SU-DHL-6 (cell line): Measurements from ENCODE around the gene MFSD6.

Experiments used
- H2AFZ ChIP-seq: fragments of 200-600 bp; sonication (generic); 2 replicates; pipeline ENCODE4 v1.6.1; 2014; ENCODE audit warnings: low read depth, mild to moderate bottlenecking, moderate library complexity, mixed read lengths, antibody characterized with exemption, low read length; ENCODE audit not compliant: severe bottlenecking
- H3F3A ChIP-seq: fragments of 200-600 bp; shearing (Covaris generic); 2 replicates; pipeline ENCODE4 v1.6.0; 2016; ENCODE audit warnings: antibody characterized with exemption, mild to moderate bottlenecking; ENCODE audit not compliant: insufficient read depth
- H3K27ac ChIP-seq: fragments of 200-600 bp; sonication (generic); 2 replicates; pipeline ENCODE4 v1.5.1; 2016; ENCODE audit warnings: low read depth, mild to moderate bottlenecking, low read length, moderate library complexity, mixed read lengths
- H3K27me3 ChIP-seq: fragments of 200-600 bp; sonication (generic), shearing (Covaris generic); 2 replicates; pipeline ENCODE4 v1.6.0; 2014; ENCODE audit warnings: mild to moderate bottlenecking, low read length
- H3K36me3 ChIP-seq: fragments of 200-600 bp; sonication (generic); 2 replicates; pipeline ENCODE4 v1.6.1; 2014; ENCODE audit warnings: mild to moderate bottlenecking, low read length, mixed read lengths
- H3K4me2 ChIP-seq: fragments of 300-600, 200-600 bp; shearing (Covaris generic), sonication (generic); 2 replicates; pipeline ENCODE4 v1.6.0; 2014; ENCODE audit warnings: low read length, low read depth, mild to moderate bottlenecking; ENCODE audit not compliant: poor library complexity, severe bottlenecking
- H3K4me3 ChIP-seq: fragments of 200-600 bp; sonication (generic); 2 replicates; pipeline ENCODE4 v1.5.1; 2014; ENCODE audit warnings: antibody characterized with exemption, low read length, mild to moderate bottlenecking, mixed read lengths; ENCODE audit not compliant: insufficient read depth, poor library complexity, severe bottlenecking
- H3K79me2 ChIP-seq: fragments of 200-600 bp; sonication (generic); 2 replicates; pipeline ENCODE4 v1.6.1; 2014; ENCODE audit warnings: mild to moderate bottlenecking, low read length, moderate library complexity; ENCODE audit not compliant: insufficient read depth
- H3K9ac ChIP-seq: fragments of 200-600 bp; sonication (generic); 2 replicates; pipeline ENCODE4 v1.7.0; 2014; ENCODE audit warnings: mild to moderate bottlenecking, low read length
- H3K9me2 ChIP-seq: fragments of 200-600 bp; sonication (generic); replicated peaks from 2 replicates; pipeline ENCODE4 v1.6.1; 2014; ENCODE audit warnings: low read length; ENCODE audit not compliant: insufficient read depth
- H3K9me3 ChIP-seq: fragments of 200-600 bp; sonication (generic); 2 replicates; pipeline ENCODE4 v1.6.1; 2014; ENCODE audit warnings: low read length, mixed read lengths; ENCODE audit not compliant: insufficient read depth
- H4K20me1 ChIP-seq: fragments of 200-600 bp; sonication (generic); 2 replicates; pipeline ENCODE4 v1.6.1; 2014; ENCODE audit warnings: low read depth, mild to moderate bottlenecking, antibody characterized with exemption, low read length, moderate library complexity, mixed read lengths
- EZH2phosphoT487 ChIP-seq: fragments of 200-600 bp; sonication (generic), shearing (Covaris generic); conservative IDR thresholded peaks from 2 replicates; pipeline ENCODE4 v1.6.1; 2018; ENCODE audit warnings: mild to moderate bottlenecking, antibody characterized with exemption, low read length, moderate library complexity, mixed read lengths
- TF ChIP-seq, protein P1 (sequence below): fragments of 200-600 bp; sonication (generic); IDR thresholded peaks from one replicate; pipeline ENCODE4 v1.5.1; 2017; ENCODE audit warnings: antibody characterized with exemption, mild to moderate bottlenecking, low read length, moderate library complexity; ENCODE audit not compliant: insufficient read depth, poor library complexity, severe bottlenecking

MFSD6 gene

DNA sequence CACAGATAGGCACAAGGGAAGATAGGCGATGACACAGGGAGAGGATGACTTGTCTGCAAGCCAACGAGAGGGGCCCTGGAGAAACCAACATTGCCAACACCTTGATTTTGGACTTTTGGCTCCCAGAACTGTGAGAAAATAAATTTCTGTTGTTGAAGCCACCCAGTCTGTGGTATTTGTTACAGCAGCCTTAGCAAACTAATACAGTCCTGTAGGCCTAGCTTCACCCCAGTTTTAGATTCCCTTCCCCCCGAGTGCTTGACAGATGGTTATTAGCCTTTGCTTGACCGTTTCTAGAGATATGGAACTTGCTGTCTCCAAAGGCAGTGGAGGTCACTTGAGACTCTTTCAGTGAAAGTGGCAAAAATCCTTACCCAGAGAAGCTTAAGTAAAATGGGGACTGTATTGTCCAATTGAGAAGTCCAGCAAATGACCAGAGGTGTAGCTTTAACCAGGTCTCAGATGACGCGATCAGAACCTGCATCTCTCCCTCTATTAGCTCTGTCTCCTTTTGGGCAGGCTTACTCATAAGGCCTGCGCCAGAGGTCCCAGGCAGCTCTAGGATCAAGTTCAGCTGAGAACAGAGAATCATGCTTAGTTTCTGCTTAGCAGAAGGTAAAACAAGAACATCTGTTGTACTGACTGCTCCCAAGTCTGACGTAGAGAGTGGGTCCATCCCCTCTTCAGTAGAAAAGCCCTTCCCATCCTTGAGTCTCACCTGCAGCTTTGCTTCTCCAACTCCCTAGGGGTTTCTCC, 50.4 kb downstream of the MFSD6 start:
- H3K4me3 ChIP-seq = no peak overlapping the region
- no peaks in the 10 kb centered on the region; the same call in 1 of the 2 replicates for H4K20me1 ChIP-seq
- H3K4me2 ChIP-seq = no peak overlapping the region
- TF ChIP-seq EZH2phosphoT487 = no peak
- TF ChIP-seq, protein P1, sequence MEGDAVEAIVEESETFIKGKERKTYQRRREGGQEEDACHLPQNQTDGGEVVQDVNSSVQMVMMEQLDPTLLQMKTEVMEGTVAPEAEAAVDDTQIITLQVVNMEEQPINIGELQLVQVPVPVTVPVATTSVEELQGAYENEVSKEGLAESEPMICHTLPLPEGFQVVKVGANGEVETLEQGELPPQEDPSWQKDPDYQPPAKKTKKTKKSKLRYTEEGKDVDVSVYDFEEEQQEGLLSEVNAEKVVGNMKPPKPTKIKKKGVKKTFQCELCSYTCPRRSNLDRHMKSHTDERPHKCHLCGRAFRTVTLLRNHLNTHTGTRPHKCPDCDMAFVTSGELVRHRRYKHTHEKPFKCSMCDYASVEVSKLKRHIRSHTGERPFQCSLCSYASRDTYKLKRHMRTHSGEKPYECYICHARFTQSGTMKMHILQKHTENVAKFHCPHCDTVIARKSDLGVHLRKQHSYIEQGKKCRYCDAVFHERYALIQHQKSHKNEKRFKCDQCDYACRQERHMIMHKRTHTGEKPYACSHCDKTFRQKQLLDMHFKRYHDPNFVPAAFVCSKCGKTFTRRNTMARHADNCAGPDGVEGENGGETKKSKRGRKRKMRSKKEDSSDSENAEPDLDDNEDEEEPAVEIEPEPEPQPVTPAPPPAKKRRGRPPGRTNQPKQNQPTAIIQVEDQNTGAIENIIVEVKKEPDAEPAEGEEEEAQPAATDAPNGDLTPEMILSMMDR = no peak
- H3K79me2 ChIP-seq = no peaks in the 10 kb centered on the region
- H3K27ac ChIP-seq = no peak overlapping the region
- H3F3A ChIP-seq = no peaks in the 10 kb centered on the region
- H3K9ac ChIP-seq = no peak overlapping the region
- no peaks in the 10 kb centered on the region for H3K27me3 ChIP-seq
- H3K9me3 ChIP-seq = no peaks in the 10 kb centered on the region
- H2AFZ ChIP-seq = no peak overlapping the region
- no peaks in the 10 kb centered on the region for H3K36me3 ChIP-seq
- no peaks in the 10 kb centered on the region for H3K9me2 ChIP-seq

DNA sequence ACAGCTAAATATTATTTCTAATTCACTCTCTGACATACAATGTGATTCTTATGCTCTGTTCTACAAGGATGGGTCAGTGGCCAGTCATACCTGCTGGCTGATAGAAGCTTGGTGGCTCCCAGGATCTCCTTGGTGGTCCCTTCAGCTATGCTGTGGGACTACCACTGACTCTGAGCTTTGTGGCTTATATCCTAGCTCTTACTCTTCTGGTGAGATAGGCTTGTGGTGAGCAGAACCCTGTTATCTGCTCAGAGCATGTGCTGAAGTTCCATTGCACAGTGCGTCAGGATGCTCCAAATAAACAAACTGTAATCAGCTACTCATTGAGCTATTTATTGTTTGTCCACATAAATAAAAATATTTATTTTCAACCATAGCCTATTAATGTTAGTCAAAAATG, 51.7 kb downstream of the MFSD6 start:
- TF ChIP-seq EZH2phosphoT487 = no peak
- TF ChIP-seq, protein P1 = no peak
- no peak overlapping the region for H3K27ac ChIP-seq
- no peak overlapping the region for H2AFZ ChIP-seq
- H3K36me3 ChIP-seq = no peaks in the 10 kb centered on the region
- no peak overlapping the region for H3K4me3 ChIP-seq
- no peaks in the 10 kb centered on the region for H3K79me2 ChIP-seq
- no peak overlapping the region for H3K4me2 ChIP-seq
- H3K9ac ChIP-seq = no peak overlapping the region
- no peaks in the 10 kb centered on the region for H3K27me3 ChIP-seq
- H4K20me1 ChIP-seq = no peaks in the 10 kb centered on the region
- no peaks in the 10 kb centered on the region for H3K9me2 ChIP-seq
- H3F3A ChIP-seq = no peaks in the 10 kb centered on the region
- H3K9me3 ChIP-seq = no peaks in the 10 kb centered on the region

DNA sequence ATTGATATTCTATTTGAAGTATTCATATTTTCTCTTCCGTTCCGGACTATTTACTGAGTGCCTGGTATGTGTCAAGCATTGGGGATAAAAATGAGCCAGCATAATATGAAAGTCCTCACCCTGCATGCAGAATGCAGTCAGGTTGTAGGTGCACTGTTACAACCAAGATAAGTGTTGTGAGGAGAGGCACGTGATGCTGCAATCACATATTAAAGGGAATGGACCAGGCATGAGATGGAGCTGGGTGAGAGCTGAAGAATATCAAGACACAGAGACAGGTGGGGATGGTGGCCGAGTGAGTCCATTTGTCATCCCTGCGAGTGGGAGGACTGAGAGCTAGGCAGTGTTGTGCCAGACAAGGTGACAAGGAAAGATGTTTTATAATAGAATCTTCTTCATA, 52.3 kb downstream of the MFSD6 start:
- Histone ChIP-seq H4K20me1 (no peaks in the 10 kb centered on the region), H3K36me3 (no peaks in the 10 kb centered on the region), H3F3A (no peaks in the 10 kb centered on the region), H3K4me3 (no peak overlapping the region), H2AFZ (no peak overlapping the region), H3K9me2 (no peaks in the 10 kb centered on the region), H3K9ac (no peak overlapping the region), H3K9me3 (no peaks in the 10 kb centered on the region), H3K27me3 (no peaks in the 10 kb centered on the region), H3K27ac (no peak overlapping the region), H3K4me2 (no peak overlapping the region), H3K79me2 (no peaks in the 10 kb centered on the region)
- TF ChIP-seq, protein P1 = no peak
- TF ChIP-seq EZH2phosphoT487 = no peak
